Measurements from ENCODE around the gene EFCAB6.

EFCAB6 gene

GRCh38 chr22:43572710-43573109 lies 239.4 kb downstream of the EFCAB6 start:
- no peaks in the 10 kb centered on the region for H3K36me3 Mint-ChIP-seq (ENCODE audit: low read depth)
- no peak overlapping the region for H3K4me3 Mint-ChIP-seq
- H3K4me1 Mint-ChIP-seq = peaks cover 10% of the 10 kb centered on the region
- TF ChIP-seq CTCF (IDR thresholded peaks at IDR 0.05; ENCODE audit: unreplicated experiment in 3 of 3) = no peak
- H3K27me3 Mint-ChIP-seq (ENCODE audit: low read depth) = peaks cover 6% of the 10 kb centered on the region
- H3K27ac Mint-ChIP-seq = peak overlapping the region in 1 of 3 experiments; percentile 43
- H3K9me3 Mint-ChIP-seq = no peaks in the 10 kb centered on the region

GRCh38 chr22:43571181-43571580 lies 240.9 kb downstream of the EFCAB6 start:
- Mint-ChIP-seq H3K9me3 (no peaks in the 10 kb centered on the region), H3K27me3 (ENCODE audit: low read depth) (peaks cover 6% of the 10 kb centered on the region), H3K4me1 (peaks cover 13% of the 10 kb centered on the region), H3K36me3 (ENCODE audit: low read depth) (no peaks in the 10 kb centered on the region), H3K27ac (peak overlapping the region in 2 of 3 experiments; percentile 23 to 64), H3K4me3 (no peak overlapping the region)
- TF ChIP-seq CTCF (IDR thresholded peaks at IDR 0.05; ENCODE audit: unreplicated experiment in 3 of 3) = no peak

- H3K27ac Mint-ChIP-seq = peak overlapping the region in 1 of 3 experiments; percentile 64
- H3K36me3 Mint-ChIP-seq (ENCODE audit: low read depth) = no peaks in the 10 kb centered on the region
- peaks cover 6% of the 10 kb centered on the region for H3K27me3 Mint-ChIP-seq (ENCODE audit: low read depth)
- peaks cover 13% of the 10 kb centered on the region for H3K4me1 Mint-ChIP-seq
- no peak overlapping the region for H3K4me3 Mint-ChIP-seq
- H3K9me3 Mint-ChIP-seq = no peaks in the 10 kb centered on the region
- TF ChIP-seq CTCF (IDR thresholded peaks at IDR 0.05; ENCODE audit: unreplicated experiment in 3 of 3) = no peak
These were observed 241.5 kb downstream of the EFCAB6 start for GRCh38 chr22:43570531-43571165.

GRCh38 chr22:43569111-43569510 lies 243.0 kb downstream of the EFCAB6 start:
- Mint-ChIP-seq H3K27ac (no peak overlapping the region), H3K4me1 (peaks cover 13% of the 10 kb centered on the region), H3K9me3 (no peaks in the 10 kb centered on the region), H3K4me3 (no peak overlapping the region), H3K36me3 (ENCODE audit: low read depth) (no peaks in the 10 kb centered on the region), H3K27me3 (ENCODE audit: low read depth) (peaks cover 6% of the 10 kb centered on the region)
- TF ChIP-seq CTCF (IDR thresholded peaks at IDR 0.05; ENCODE audit: unreplicated experiment in 3 of 3) = no peak

GRCh38 chr22:43567691-43568324 lies 244.3 kb downstream of the EFCAB6 start:
- TF ChIP-seq CTCF (IDR thresholded peaks at IDR 0.05; ENCODE audit: unreplicated experiment in 3 of 3) = no peak
- Mint-ChIP-seq H3K9me3 (no peaks in the 10 kb centered on the region), H3K27ac (peak overlapping the region in 1 of 3 experiments; percentile 22), H3K36me3 (ENCODE audit: low read depth) (no peaks in the 10 kb centered on the region), H3K27me3 (ENCODE audit: low read depth) (peaks cover 6% of the 10 kb centered on the region), H3K4me1 (peaks cover 13% of the 10 kb centered on the region), H3K4me3 (no peak overlapping the region)
